Spleen (tissue), 11 donors: ENCODE results near the gene SLC25A51. TPM values are rescaled to one million over a fixed set of nuclear protein-coding genes. Genes with fewer than 3 reads are reported as not detected.

Experiments
- DNase-seq: peaks from one replicate; pipeline ENCODE4 v3.0.0-alpha.2; 2020
- H3K27ac ChIP-seq, 8 donors: fragments of 200-600 bp; sonication (generic) in 7 of 8; 1 replicate in 4 of 8; 2 replicates in 4 of 8; pipeline versions ENCODE4 v1.5.0 to v1.8.0; 2016 to 2021; ENCODE audit warnings: inconsistent platforms in 4 of 8, mild to moderate bottlenecking in 4 of 8, moderate library complexity in 1 of 8
- H3K27me3 ChIP-seq, 7 donors: fragments of 200-600 bp; sonication (generic) in 6 of 7; replicated peaks in 1 of 7; 1 replicate in 4 of 7; 2 replicates in 3 of 7; pipeline versions ENCODE4 v1.5.0 to v1.8.0; 2016 to 2021; ENCODE audit warnings: inconsistent platforms in 3 of 7, mild to moderate bottlenecking in 1 of 7
- H3K36me3 ChIP-seq, 6 donors: fragments of 200-600 bp; sonication (generic) in 5 of 6; 1 replicate in 4 of 6; 2 replicates in 2 of 6; pipeline versions ENCODE4 v1.5.0 to v1.8.0; 2016 to 2021; ENCODE audit warnings: inconsistent platforms in 2 of 6
- H3K4me1 ChIP-seq, 6 donors: fragments of 200-600 bp; sonication (generic) in 5 of 6; 1 replicate in 3 of 6; 2 replicates in 3 of 6; pipeline versions ENCODE4 v1.5.0 to v1.8.0; 2016 to 2021; ENCODE audit warnings: inconsistent platforms in 3 of 6
- H3K4me3 ChIP-seq, 8 donors: fragments of 200-600 bp; sonication (generic) in 7 of 8; 1 replicate in 4 of 8; 2 replicates in 4 of 8; pipeline versions ENCODE4 v1.5.0 to v1.8.0; 2016 to 2021; ENCODE audit warnings: inconsistent platforms in 4 of 8, mild to moderate bottlenecking in 4 of 8, moderate library complexity in 2 of 8
- H3K9me3 ChIP-seq, 8 donors: fragments of 200-600 bp; sonication (generic) in 7 of 8; 1 replicate in 4 of 8; 2 replicates in 4 of 8; pipeline versions ENCODE4 v1.5.0 to v1.8.0; 2016 to 2021; ENCODE audit warnings: inconsistent platforms in 4 of 8
- CTCF ChIP-seq, 11 experiments: fragments of 200-600 bp in 7 of 11; fragments of 450-650 bp in 4 of 11; sonication (generic) in 4 of 11; IDR thresholded peaks in 8 of 11; conservative IDR thresholded peaks in 3 of 11; 1 replicate in 7 of 11; 2 replicates in 4 of 11; pipeline versions ENCODE4 v1.4.0 to v1.8.0; 2016 to 2021; ENCODE audit warnings: antibody characterized with exemption in 11 of 11, inconsistent platforms in 4 of 11, mild to moderate bottlenecking in 1 of 11
- POLR2A ChIP-seq, 3 donors: fragments of 450-650 bp; IDR thresholded peaks; one replicate each; pipeline ENCODE4 v1.5.1; 2017; ENCODE audit warnings: antibody characterized with exemption in 3 of 3, mild to moderate bottlenecking in 1 of 3
- POLR2AphosphoS5 ChIP-seq, 3 donors: sonication (generic); formaldehyde crosslinking; IDR thresholded peaks; one replicate each; pipeline ENCODE4 v1.5.1; 2017; ENCODE audit warnings: antibody characterized with exemption in 3 of 3
- WGBS, 5 donors: extraction: QIAGEN DNeasy Blood & Tissue Kit in 3 of 5; methylation state at CpG; one replicate each; pipeline versions ENCODE4 v1.1.5 to v1.1.7; 2013 to 2018; 5-methylcytosine and 5-hydroxymethylcytosine counted together
- intact Hi-C: fragments of 100-400 bp; cut with DNase I; formaldehyde crosslinking; loops from one replicate; pipeline ENCODE4 v1.15.0; 2023; ENCODE audit warnings: low total_unique reads
- polyA plus RNA-seq, 3 donors: library from polyadenylated mRNA; stranded (reverse); fragments of 200-250 nt; gene quantifications; one replicate each; pipeline ENCODE4 v1.2.1, GENCODE V29; 2013
- total RNA-seq, 7 donors: library from RNA; depleted of rRNA in 3 of 7; stranded (reverse); fragments of >200 nt in 3 of 7; fragmentation: NEBNext Ultra II Directional in 4 of 7; extraction: Animal tissue kit (Norgen Biotek cat#: 25700) in 4 of 7; gene quantifications; one replicate each; pipeline versions ENCODE4 v1.1.0 to v1.2.1, GENCODE V29; 2016 to 2021
- donor health status: healthy with polysubstance abuse.
- donor health status: DM: no; HTN: no; CAD: no; lungs with moderate emphysema.
- donor health status: DM: no; HTN: no; CAD: no.
- donor health status: Bipolar disorder and iron deficiency.
- donor health status: healthy.
- donor health status: DM: no; HTN: no; CAD: no.
- donor health status: DM: yes; HTN: yes; CAD: no.

The SLC25A51 gene
- total and polyA plus RNA-seq, 10 donors = 3.7 to 36.9 (median 25.4) TPM

- intact Hi-C loops = no loop called here
- Histone ChIP-seq H3K9me3 (no peaks in the 10 kb centered on the region), H3K36me3 (peaks cover 0 to 27% (median 3%) of the 10 kb centered on the region in 6 donors), H3K4me3 (no peak overlapping the region), H3K27me3 (peaks cover 0 to 6% (median 0%) of the 10 kb centered on the region in 7 donors), H3K27ac (no peak overlapping the region), H3K4me1 (peaks cover 6 to 46% (median 26%) of the 10 kb centered on the region in 6 donors)
- TF ChIP-seq CTCF (IDR thresholded peaks at IDR 0.05 in 8 of 11, conservative IDR thresholded peaks at IDR 0.05 in 3 of 11) (no peak), POLR2A (IDR thresholded peaks at IDR 0.05) (no peak), POLR2AphosphoS5 (IDR thresholded peaks at IDR 0.05) (no peak)
- 90 to 97% (median 94%) methylated on average over 9 of the region's 9 CpGs for WGBS, 5 donors
- DNase-seq = no peak
Observed at GRCh38 chr9:37947977-37948376, 44.0 kb upstream of the SLC25A51 start.

- DNase-seq = no peak
- intact Hi-C loops = no loop called here
- H3K36me3 ChIP-seq = peaks cover 0 to 27% (median 3%) of the 10 kb centered on the region in 6 donors
- no peak overlapping the region for H3K4me3 ChIP-seq
- no peaks in the 10 kb centered on the region for H3K9me3 ChIP-seq
- H3K4me1 ChIP-seq = peaks cover 6 to 51% (median 28%) of the 10 kb centered on the region in 6 donors
- peaks cover 0 to 7% (median 0%) of the 10 kb centered on the region in 7 donors for H3K27me3 ChIP-seq
- TF ChIP-seq POLR2AphosphoS5 (IDR thresholded peaks at IDR 0.05) (no peak), POLR2A (IDR thresholded peaks at IDR 0.05) (no peak), CTCF (IDR thresholded peaks at IDR 0.05 in 8 of 11, conservative IDR thresholded peaks at IDR 0.05 in 3 of 11) (no peak)
- WGBS, 5 donors = 88 to 92% (median 90%) methylated on average over 7 of the region's 7 CpGs
- H3K27ac ChIP-seq = no peak overlapping the region
Observed at GRCh38 chr9:37947471-37947870, 43.5 kb upstream of the SLC25A51 start.

GRCh38 chr9:37946971-37947370 is 43.0 kb upstream of the SLC25A51 start:
- peaks cover 6 to 54% (median 30%) of the 10 kb centered on the region in 6 donors for H3K4me1 ChIP-seq
- no peak for DNase-seq
- TF ChIP-seq POLR2A (IDR thresholded peaks at IDR 0.05) (no peak), POLR2AphosphoS5 (IDR thresholded peaks at IDR 0.05) (no peak), CTCF (IDR thresholded peaks at IDR 0.05 in 8 of 11, conservative IDR thresholded peaks at IDR 0.05 in 3 of 11) (no peak)
- H3K27me3 ChIP-seq = peaks cover 0 to 12% (median 0%) of the 10 kb centered on the region in 7 donors
- intact Hi-C loops = no loop called here
- no peaks in the 10 kb centered on the region for H3K9me3 ChIP-seq
- H3K36me3 ChIP-seq = peaks cover 0 to 22% (median 3%) of the 10 kb centered on the region in 6 donors
- no peak overlapping the region for H3K4me3 ChIP-seq
- WGBS, 5 donors = 87 to 94% (median 92%) methylated on average over 7 of the region's 7 CpGs
- peak overlapping the region in 1 of 8 donors; percentile 2 for H3K27ac ChIP-seq

- intact Hi-C loops = no loop called here
- DNase-seq = no peak
Observed at GRCh38 chr9:37946041-37946440, 42.1 kb upstream of the SLC25A51 start.

More at GRCh38 chr9:37946041-37946440, 42.1 kb upstream of the SLC25A51 start:
- Histone ChIP-seq H3K9me3 (no peaks in the 10 kb centered on the region), H3K36me3 (peaks cover 0 to 19% (median 3%) of the 10 kb centered on the region in 6 donors), H3K4me1 (peaks cover 6 to 52% (median 28%) of the 10 kb centered on the region in 6 donors), H3K4me3 (no peak overlapping the region), H3K27me3 (peaks cover 0 to 13% (median 0%) of the 10 kb centered on the region in 7 donors), H3K27ac (no peak overlapping the region)
- 63 to 78% (median 71%) methylated on average over 4 to 8 of the region's 8 CpGs for WGBS, 5 donors
- peak in 1 of 3 donors; percentile 17 for TF ChIP-seq POLR2AphosphoS5 (IDR thresholded peaks at IDR 0.05)
- TF ChIP-seq CTCF (IDR thresholded peaks at IDR 0.05 in 8 of 11, conservative IDR thresholded peaks at IDR 0.05 in 3 of 11) = no peak
- TF ChIP-seq POLR2A (IDR thresholded peaks at IDR 0.05) = no peak
